ENCODE data around the gene KIR3DL3.
"Not testable (repeated sequence)": the region's sequence is repeated elsewhere in the genome, so short reads cannot be mapped to it uniquely, and the experiment has no call there.

Gene KIR3DL3

GRCh38 chr19:54724142-54724541 is at the start of gene KIR3DL3:
KIR3DL3 (plus strand) TSS chr19:54724442; CDS start chr19:54724497, 55 bp downstream.
- CTCF ChIA-PET, result no interaction called here
- DNase-seq (ENCODE audit: low spot score), result no peak
- POLR2A ChIA-PET (ENCODE audit: low non-redundant PET), result no interaction called here
- H3K27ac ChIP-seq, result no peak within 1 kb of the TSS
- TF ChIP-seq CTCF (conservative IDR thresholded peaks at IDR 0.05; ENCODE audit: low read depth), result no peak

GRCh38 chr19:54676210-54676834 is 47.9 kb upstream of the KIR3DL3 start:
- CTCF ChIA-PET, result interaction anchor here (0.7 to 0.9 kb wide), 3 partner anchors 31 to 206 kb away, joined by 3 to 6 read pairs (median 5); no protein-coding TSS in a partner anchor
- H3K27ac ChIP-seq; POLR2A ChIA-PET (ENCODE audit: low non-redundant PET): not testable (repeated sequence)
- peak; percentile 92 for TF ChIP-seq CTCF (conservative IDR thresholded peaks at IDR 0.05; ENCODE audit: low read depth)
- peak; percentile 45 for DNase-seq (ENCODE audit: low spot score)

GRCh38 chr19:54677217-54677616 is 47.0 kb upstream of the KIR3DL3 start:
- TF ChIP-seq CTCF (conservative IDR thresholded peaks at IDR 0.05; ENCODE audit: low read depth), result no peak
- DNase-seq (ENCODE audit: low spot score), result no peak
- CTCF ChIA-PET, result interaction anchor here (0.7 kb wide), 2 partner anchors 30 to 211 kb away, joined by 3 to 5 read pairs; no protein-coding TSS in a partner anchor
- H3K27ac ChIP-seq, result no peak overlapping the region
- POLR2A ChIA-PET (ENCODE audit: low non-redundant PET), result no interaction called here

- DNase-seq (ENCODE audit: low spot score); CTCF ChIA-PET: not testable (repeated sequence)
Observed at GRCh38 chr19:54681596-54681995, 42.6 kb upstream of the KIR3DL3 start.

GRCh38 chr19:54682306-54682856 is 41.9 kb upstream of the KIR3DL3 start:
- ChIA-PET POLR2A (ENCODE audit: low non-redundant PET) (no interaction called here), CTCF (interaction anchor here (0.7 kb wide), 1 partner anchor 8 kb away, joined by 4 read pairs; no protein-coding TSS in a partner anchor)
- no peak for TF ChIP-seq CTCF (conservative IDR thresholded peaks at IDR 0.05; ENCODE audit: low read depth)
- DNase-seq (ENCODE audit: low spot score), result no peak
- no peak overlapping the region for H3K27ac ChIP-seq

More at GRCh38 chr19:54681596-54681995, 42.6 kb upstream of the KIR3DL3 start:
- POLR2A ChIA-PET (ENCODE audit: low non-redundant PET); H3K27ac ChIP-seq: not testable (repeated sequence)

GRCh38 chr19:54684527-54684926 is 39.7 kb upstream of the KIR3DL3 start:
- TF ChIP-seq CTCF (conservative IDR thresholded peaks at IDR 0.05; ENCODE audit: low read depth), result no peak
- CTCF ChIA-PET, result interaction anchor here (0.6 to 0.9 kb wide), 2 partner anchors 10 to 887 kb away, joined by 3 to 4 read pairs; no protein-coding TSS in a partner anchor
- POLR2A ChIA-PET (ENCODE audit: low non-redundant PET), result no interaction called here
- H3K27ac ChIP-seq, result no peak overlapping the region
- DNase-seq (ENCODE audit: low spot score), result peak; percentile 60
